Osteocyte (in vitro differentiated cells): ENCODE data around the gene NFATC4. TPM values are rescaled to one million over a fixed set of nuclear protein-coding genes. Genes with fewer than 3 reads are reported as not detected.
A peak's percentile ranks its signal among the peaks of the same experiment; 100 is the strongest.

Source experiments
- DNase-seq: peaks from one replicate; pipeline ENCODE4 v3.0.0; 2021; ENCODE audit warnings: mixed read lengths; ENCODE audit not compliant: unreplicated experiment; ENCODE audit errors: extremely low spot score
- H3K27ac Mint-ChIP-seq: one replicate; pipeline ENCODE4 v1.8.0; 2021; ENCODE audit warnings: mild to moderate bottlenecking, mixed read lengths; ENCODE audit not compliant: unreplicated experiment
- H3K27me3 Mint-ChIP-seq: one replicate; pipeline ENCODE4 v1.8.0; 2021; ENCODE audit warnings: mixed read lengths; ENCODE audit not compliant: unreplicated experiment
- H3K36me3 Mint-ChIP-seq: one replicate; pipeline ENCODE4 v1.8.0; 2021; ENCODE audit warnings: mixed read lengths; ENCODE audit not compliant: unreplicated experiment
- H3K4me1 Mint-ChIP-seq: one replicate; pipeline ENCODE4 v1.8.0; 2021; ENCODE audit warnings: mixed read lengths; ENCODE audit not compliant: unreplicated experiment
- H3K4me3 Mint-ChIP-seq: one replicate; pipeline ENCODE4 v1.8.0; 2021; ENCODE audit warnings: mild to moderate bottlenecking, moderate library complexity, mixed read lengths; ENCODE audit not compliant: unreplicated experiment
- H3K9me3 Mint-ChIP-seq: one replicate; pipeline ENCODE4 v1.8.0; 2021; ENCODE audit warnings: mixed read lengths; ENCODE audit not compliant: unreplicated experiment
- total RNA-seq: library from RNA; stranded (reverse); gene quantifications from 2 replicates; pipeline ENCODE4 v1.2.1, GENCODE V29; 2021
- TF ChIP-seq, protein P1 (sequence below): fragments of 200-600 bp; sonication (generic); IDR thresholded peaks from 2 replicates; pipeline ENCODE4 v1.5.0; 2021; ENCODE audit warnings: antibody characterized with exemption, mild to moderate bottlenecking, moderate library complexity

The NFATC4 gene
- total RNA-seq, 1 donor from 2014 or later = 223 TPM

DNA sequence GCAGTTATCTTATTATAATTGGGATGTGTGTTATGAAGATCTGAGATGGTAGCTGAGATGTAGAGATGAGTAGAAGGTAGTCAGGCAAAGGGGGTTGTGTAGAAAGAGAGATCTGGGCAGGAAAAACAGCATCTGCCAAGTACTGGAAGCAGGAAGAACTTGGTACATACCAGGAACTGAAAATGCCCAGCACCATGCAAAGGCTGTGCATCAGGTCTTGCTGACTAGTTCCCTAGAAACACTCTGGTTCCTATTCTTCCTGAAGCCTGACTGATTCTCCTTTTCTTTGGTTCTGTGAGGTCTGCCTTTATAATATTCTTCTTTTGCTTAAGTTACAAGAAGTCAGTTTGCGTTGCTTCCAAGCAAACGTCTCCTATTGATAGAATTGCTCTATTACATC is 6.7 kb upstream of the NFATC4 start:
- DNase-seq = no peak
- Mint-ChIP-seq H3K36me3 (no peaks in the 10 kb centered on the region), H3K4me1 (peaks cover 15% of the 10 kb centered on the region), H3K4me3 (no peak overlapping the region), H3K9me3 (no peaks in the 10 kb centered on the region), H3K27ac (no peak overlapping the region), H3K27me3 (no peaks in the 10 kb centered on the region)
- TF ChIP-seq, protein P1, sequence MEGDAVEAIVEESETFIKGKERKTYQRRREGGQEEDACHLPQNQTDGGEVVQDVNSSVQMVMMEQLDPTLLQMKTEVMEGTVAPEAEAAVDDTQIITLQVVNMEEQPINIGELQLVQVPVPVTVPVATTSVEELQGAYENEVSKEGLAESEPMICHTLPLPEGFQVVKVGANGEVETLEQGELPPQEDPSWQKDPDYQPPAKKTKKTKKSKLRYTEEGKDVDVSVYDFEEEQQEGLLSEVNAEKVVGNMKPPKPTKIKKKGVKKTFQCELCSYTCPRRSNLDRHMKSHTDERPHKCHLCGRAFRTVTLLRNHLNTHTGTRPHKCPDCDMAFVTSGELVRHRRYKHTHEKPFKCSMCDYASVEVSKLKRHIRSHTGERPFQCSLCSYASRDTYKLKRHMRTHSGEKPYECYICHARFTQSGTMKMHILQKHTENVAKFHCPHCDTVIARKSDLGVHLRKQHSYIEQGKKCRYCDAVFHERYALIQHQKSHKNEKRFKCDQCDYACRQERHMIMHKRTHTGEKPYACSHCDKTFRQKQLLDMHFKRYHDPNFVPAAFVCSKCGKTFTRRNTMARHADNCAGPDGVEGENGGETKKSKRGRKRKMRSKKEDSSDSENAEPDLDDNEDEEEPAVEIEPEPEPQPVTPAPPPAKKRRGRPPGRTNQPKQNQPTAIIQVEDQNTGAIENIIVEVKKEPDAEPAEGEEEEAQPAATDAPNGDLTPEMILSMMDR = no peak

DNA sequence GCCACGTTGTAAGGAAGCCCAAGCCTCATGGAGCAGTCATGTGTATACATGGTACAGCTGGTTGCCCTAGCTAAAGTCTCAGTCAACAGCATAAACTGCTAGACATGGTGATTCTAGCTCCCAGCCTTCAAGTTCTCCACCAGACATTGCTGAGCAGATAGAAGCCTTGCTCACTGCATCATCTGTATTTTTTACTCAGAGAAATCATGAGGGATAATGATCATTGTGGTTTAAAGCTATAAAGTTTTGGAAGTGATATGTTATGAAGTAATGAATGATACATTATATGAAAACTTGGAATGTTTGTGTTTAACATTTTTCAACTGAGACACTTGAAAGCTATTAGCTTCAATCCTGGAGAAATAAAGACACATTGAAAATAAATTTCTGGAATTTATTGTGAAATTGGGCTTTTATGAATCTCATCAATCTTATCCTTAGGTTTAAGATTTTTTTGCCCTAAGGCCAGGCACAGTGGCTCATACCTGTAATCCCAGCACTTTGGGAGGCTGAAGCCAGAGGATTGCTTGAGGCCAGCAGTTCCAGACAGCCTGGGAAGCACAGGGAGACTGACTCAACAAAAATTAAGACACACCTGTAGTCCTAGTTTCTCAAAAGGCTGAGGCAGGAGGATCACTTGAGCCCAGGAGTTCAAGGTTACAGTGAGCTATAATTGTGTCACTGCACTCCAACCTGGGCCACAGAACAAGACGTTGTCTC is 5.6 kb upstream of the NFATC4 start:
- Mint-ChIP-seq H3K9me3 (no peaks in the 10 kb centered on the region), H3K36me3 (no peaks in the 10 kb centered on the region), H3K27me3 (no peaks in the 10 kb centered on the region), H3K4me1 (peaks cover 18% of the 10 kb centered on the region), H3K4me3 (no peak overlapping the region), H3K27ac (no peak overlapping the region)
- DNase-seq = no peak
- TF ChIP-seq, protein P1 = no peak

DNA sequence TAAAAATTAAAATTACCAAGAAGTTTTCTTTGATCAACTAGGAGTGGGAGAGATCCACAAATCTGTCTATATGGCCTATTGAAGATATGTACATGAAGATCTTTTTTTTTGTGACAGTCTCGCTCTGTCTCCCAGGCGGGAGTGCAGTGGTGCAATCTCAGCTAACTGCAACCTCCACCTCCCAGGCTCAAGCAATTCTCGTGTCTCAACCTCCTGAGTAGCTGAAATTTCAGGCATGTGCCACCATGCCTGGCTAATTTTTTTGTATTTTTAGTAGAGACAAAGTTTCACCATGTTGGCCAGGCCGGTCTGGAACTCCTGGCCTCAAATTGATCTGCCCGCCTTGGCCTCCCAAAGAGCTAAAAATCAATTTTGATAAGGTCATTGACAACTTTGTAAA is 4.6 kb upstream of the NFATC4 start:
- H3K27ac Mint-ChIP-seq = no peak overlapping the region
- no peaks in the 10 kb centered on the region for H3K9me3 Mint-ChIP-seq
- TF ChIP-seq, protein P1 = no peak
- H3K4me1 Mint-ChIP-seq = peaks cover 22% of the 10 kb centered on the region
- DNase-seq = no peak
- H3K4me3 Mint-ChIP-seq = no peak overlapping the region
- no peaks in the 10 kb centered on the region for H3K27me3 Mint-ChIP-seq
- no peaks in the 10 kb centered on the region for H3K36me3 Mint-ChIP-seq

DNA sequence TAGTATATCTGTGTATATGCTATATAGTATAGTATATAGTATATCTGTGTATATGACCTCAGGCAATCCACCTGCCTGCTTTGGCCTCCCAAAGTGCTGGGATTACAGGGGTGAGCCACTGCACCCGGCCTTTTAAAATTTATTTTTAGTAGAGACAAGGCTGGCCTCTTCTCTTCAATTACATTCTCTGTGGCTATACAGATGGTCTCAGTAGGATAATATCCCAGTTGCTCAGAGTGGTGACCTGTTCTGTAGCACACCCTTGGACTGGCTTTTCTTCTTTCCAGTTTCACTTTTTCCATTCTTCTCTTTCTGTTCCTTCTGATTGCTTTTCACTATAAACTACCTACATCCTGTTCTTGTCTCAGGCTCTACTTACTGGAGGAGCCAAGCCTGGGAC is 3.1 kb upstream of the NFATC4 start:
- Mint-ChIP-seq H3K36me3 (no peaks in the 10 kb centered on the region), H3K4me3 (no peak overlapping the region), H3K4me1 (peaks cover 28% of the 10 kb centered on the region), H3K27ac (peak overlapping the region; percentile 100), H3K27me3 (no peaks in the 10 kb centered on the region), H3K9me3 (no peaks in the 10 kb centered on the region)
- DNase-seq = no peak
- TF ChIP-seq, protein P1 = no peak

DNA sequence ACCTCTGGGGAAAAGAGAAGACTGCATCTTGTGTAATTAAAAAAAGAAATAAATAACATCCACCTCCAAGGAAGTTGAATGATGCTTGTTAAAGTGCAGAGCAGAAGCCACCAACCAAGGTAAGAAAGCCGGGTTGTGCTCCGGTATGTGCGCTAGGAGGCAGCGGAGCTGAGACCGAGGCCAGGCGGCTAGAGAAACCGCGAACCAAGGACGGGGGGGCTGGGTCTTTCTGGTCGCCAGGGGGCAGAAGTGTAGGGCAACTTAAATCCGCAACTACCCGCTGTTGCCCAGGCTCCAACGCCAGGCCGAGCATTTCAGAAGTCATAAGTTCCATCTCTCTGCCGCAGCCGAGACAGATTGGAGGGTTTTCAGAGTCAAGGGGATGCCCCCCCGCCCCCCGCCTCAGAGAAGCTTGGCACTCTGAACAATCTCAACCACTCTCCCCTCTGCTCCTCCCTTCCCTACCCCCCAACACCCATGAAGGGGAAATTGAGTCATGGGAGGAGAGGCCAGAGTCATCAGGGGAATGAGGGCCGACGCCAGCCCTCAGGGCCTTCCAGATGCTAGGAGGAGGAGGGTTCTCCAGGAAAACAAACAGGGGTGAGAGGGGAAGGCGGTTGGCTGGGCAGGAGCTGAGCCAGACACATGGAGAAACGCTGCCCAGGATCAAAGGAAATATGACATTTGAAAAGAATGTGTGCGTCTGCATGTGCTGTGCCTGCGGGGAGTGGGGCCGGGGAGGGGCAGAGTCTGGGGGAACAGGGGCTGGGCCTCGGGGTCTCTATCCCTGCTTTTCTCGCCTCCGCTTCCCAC is 2.2 kb upstream of the NFATC4 start:
- Mint-ChIP-seq H3K36me3 (no peaks in the 10 kb centered on the region), H3K4me1 (peaks cover 32% of the 10 kb centered on the region), H3K27ac (peak overlapping the region; percentile 100), H3K9me3 (no peaks in the 10 kb centered on the region), H3K4me3 (peak overlapping the region; percentile 95), H3K27me3 (no peaks in the 10 kb centered on the region)
- TF ChIP-seq, protein P1 = peak; percentile 95
- DNase-seq = peak; percentile 95
